ENCODE data around the gene RNU5B-1.

RNU5B-1 gene

GRCh38 chr15:65304381-65305149 is at the start of gene RNU5B-1:
RNU5B-1 (plus strand) TSS chr15:65304677.
- DNase-seq, result peak; percentile 97

GRCh38 chr15:65254758-65255157 is 49.7 kb upstream of the RNU5B-1 start:
- no peak for DNase-seq

GRCh38 chr15:65255486-65256140 is 48.9 kb upstream of the RNU5B-1 start:
- DNase-seq, result no peak

- peak; percentile 33 for DNase-seq
Measured at GRCh38 chr15:65258375-65259262, 45.9 kb upstream of the RNU5B-1 start.

GRCh38 chr15:65259367-65259797 is 45.1 kb upstream of the RNU5B-1 start:
- DNase-seq, result no peak

GRCh38 chr15:65260968-65261367 is 43.5 kb upstream of the RNU5B-1 start:
- no peak for DNase-seq

- DNase-seq, result no peak
Measured at GRCh38 chr15:65263313-65263712, 41.2 kb upstream of the RNU5B-1 start.

GRCh38 chr15:65264863-65265430 is 39.5 kb upstream of the RNU5B-1 start:
- DNase-seq, result no peak

- no peak for DNase-seq
Measured at GRCh38 chr15:65266469-65266868, 38.0 kb upstream of the RNU5B-1 start.

- DNase-seq, result no peak
Measured at GRCh38 chr15:65268411-65268810, 36.1 kb upstream of the RNU5B-1 start.

- peak; percentile 82 for DNase-seq
Measured at GRCh38 chr15:65270811-65271545, 33.5 kb upstream of the RNU5B-1 start.

GRCh38 chr15:65275104-65275727 is 29.3 kb upstream of the RNU5B-1 start:
- no peak for DNase-seq

- no peak for DNase-seq
Measured at GRCh38 chr15:65275728-65276126, 28.8 kb upstream of the RNU5B-1 start.

- DNase-seq, result no peak
Measured at GRCh38 chr15:65277015-65277414, 27.5 kb upstream of the RNU5B-1 start.

GRCh38 chr15:65278480-65278879 is 26.0 kb upstream of the RNU5B-1 start:
- DNase-seq, result no peak

GRCh38 chr15:65285291-65286068 is 19.0 kb upstream of the RNU5B-1 start:
- no peak for DNase-seq

- peak; percentile 56 for DNase-seq
Measured at GRCh38 chr15:65286069-65286703, 18.3 kb upstream of the RNU5B-1 start.

- DNase-seq, result peak; percentile 97
Measured at GRCh38 chr15:65286704-65287519, 17.6 kb upstream of the RNU5B-1 start, which contains the start of gene PARP16. PARP16 (minus strand) TSS chr15:65286883; CDS start chr15:65286426, 457 bp downstream.

GRCh38 chr15:65287520-65287855 is 17.0 kb upstream of the RNU5B-1 start:
- peak; percentile 47 for DNase-seq

Data from hematopoietic multipotent progenitor cell treated with erythropoietin and hydrocortisone succinate and interleukin-3 and kit ligand, for 4 days (in vitro differentiated cells).